ENCODE data around the gene DUSP10. TPM values are rescaled to one million over a fixed set of nuclear protein-coding genes. Genes with fewer than 3 reads are reported as not detected.

The DUSP10 gene
- 21.9 and 37.4 TPM in 2 replicates for total RNA-seq

GRCh38 chr1:221741703-221742554 lies at the start of gene DUSP10:
TSS of gene DUSP10 (minus strand) at chr1:221742089. CDS start at chr1:221739744, 2,345 bp downstream.

